GM19372 (cell line): ENCODE results near the gene RASD1.

Source experiments
- ATAC-seq: cut with Tn5 transposase; IDR thresholded peaks from one replicate; pipeline ENCODE4 v1.9.1; 2021; ENCODE audit warnings: mild to moderate bottlenecking, low read depth, moderate library complexity; ENCODE audit not compliant: unreplicated experiment

RASD1 gene

DNA sequence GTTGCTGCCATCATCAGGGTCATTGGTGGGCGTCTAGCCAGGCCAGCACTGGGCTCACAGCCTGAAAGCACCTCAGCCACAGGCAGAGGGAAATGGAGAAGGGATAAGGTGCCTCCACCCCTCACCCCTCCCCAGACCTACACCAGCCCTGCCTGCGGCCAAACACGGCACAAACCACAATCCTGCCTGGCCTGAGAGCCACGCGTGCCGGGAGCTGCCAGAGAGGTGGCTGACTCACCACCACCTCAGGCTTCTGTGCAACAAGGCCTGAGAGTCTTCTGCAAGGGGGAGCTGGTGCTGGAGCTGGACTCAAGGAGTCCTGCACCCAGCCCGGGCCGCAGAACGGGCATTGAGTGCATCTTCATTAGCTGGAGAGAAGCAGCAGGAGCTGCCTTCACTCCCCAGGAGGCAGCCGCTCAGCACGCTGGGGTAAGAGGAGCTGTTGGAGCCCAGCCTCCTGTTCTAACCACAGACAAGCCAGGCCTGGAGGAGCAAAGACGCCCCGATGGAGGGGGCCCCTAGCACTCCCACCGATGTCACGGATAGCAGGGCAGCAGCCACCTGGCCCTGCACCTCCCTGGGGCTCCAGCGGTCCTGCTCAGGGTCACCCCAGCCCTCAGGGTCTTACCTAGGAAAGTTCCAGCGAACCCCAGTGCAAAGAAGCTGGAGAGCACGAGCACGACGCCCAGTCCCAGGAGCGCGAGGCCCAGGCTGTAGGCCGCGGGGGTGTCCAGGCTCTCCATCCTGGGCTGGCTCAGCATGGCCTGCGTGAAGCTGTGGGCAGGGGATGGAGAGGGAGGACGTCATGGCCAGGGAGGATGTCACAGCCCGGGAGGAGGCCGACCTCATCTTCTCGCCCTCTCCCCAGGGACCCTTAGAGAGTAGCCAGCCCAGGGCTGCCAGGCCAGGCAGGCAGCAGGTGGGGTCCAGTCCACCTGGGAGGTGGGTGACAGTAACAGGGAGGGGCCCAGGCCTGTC is 16.0 kb upstream of the RASD1 start:
- ATAC-seq, result no peak

DNA sequence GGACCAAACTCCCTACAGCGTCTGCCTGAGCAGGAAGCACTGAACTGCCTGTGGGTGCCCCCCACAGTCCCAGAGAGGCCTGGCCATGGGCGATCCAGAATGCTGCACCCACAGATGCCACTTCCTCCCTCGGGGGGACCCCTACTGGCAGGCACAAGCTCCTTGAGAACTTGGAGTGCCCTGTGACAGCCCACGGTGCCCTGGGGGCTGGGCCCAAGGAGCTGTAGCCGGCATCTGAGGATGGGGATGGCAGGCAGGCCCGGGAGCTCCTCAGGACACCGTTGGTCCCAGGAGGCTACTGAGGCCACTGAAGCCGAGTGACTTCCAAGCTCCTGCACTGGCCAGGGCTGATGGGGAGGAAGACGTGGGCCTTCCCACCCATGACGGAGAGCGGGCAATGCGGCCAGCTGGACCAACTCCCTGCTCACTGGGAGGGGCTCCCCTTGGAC is 15.1 kb upstream of the RASD1 start:
- ATAC-seq, result no peak

DNA sequence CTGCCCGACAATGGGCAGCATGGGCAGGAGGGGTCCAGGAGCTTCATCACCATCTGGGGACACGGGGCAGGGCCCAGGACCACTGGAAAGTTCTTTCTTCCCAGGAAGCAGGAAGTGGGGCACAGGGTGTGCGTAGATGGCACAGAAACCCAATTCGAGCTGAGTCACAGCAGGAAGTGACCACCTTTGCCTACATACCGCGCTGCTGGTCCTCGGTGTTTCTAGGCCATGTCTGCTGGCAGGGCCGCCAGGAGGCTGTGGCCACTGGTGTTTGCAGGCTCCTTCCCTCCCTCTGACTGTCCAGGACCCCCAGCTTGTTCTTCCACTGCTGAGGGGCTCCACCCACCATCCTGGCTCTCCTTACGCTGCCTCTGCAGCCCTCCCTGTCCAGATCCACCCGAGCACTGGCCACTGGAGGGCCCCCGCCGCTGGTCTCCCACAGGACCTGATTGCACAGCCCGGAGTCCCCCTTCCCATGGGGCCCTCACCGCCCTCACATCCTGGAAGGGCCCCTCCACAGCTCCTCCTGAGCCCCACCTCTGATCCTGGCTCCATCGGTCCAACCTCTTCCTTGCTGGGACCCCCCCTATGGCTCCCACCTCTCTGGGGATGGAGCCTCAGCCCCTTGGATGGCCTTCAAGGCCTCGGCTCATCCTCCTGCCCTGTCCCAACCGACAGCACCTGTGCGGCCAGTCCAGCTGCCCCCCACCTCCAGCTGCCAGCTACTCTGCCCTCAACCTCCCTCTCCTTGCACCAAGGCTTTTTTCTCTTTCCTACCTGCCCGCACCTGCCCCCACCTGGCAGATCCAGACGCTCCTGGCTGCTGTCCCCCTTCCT is 14.5 kb upstream of the RASD1 start:
- no peak for ATAC-seq

DNA sequence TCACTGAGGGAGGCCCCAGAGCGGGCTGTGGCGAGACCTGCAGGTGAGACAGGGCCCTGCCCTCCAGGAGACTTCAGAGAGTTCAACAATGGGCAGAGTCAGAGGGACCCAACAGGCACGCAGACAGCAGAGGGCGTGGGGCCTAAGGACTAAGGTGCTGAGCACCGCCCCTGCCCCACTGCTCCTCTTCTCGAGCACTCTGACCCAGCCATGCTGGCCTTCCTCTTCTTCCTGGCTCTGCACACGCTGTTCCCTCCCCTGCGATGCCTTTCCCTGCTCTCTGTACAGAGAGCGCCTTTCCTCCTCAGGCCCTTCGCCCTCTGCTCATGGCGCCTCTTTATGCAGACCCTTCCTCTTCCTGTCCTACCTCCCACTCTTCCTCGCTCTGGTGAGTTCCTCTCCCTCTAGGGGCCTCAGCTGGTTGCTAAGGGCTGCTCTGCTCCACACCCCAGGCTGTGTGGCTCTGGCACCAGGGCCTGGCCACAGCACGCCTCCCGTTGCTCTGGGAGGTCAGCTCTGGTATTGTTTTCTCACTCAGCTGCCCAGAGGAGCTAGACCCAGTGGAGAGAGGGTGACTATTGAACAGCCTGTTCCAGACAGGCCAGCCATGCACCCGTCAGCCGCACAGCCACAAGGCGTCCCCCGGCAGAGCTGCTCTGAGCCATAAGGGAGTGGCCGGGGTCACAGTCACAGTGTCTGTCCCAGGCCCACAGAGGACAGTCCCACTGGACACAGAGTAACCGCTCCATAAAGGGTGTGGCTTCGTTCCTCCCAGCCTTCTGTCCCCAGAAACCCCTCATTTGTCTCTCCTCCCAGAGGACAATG is 13.6 kb upstream of the RASD1 start:
- ATAC-seq, result no peak

DNA sequence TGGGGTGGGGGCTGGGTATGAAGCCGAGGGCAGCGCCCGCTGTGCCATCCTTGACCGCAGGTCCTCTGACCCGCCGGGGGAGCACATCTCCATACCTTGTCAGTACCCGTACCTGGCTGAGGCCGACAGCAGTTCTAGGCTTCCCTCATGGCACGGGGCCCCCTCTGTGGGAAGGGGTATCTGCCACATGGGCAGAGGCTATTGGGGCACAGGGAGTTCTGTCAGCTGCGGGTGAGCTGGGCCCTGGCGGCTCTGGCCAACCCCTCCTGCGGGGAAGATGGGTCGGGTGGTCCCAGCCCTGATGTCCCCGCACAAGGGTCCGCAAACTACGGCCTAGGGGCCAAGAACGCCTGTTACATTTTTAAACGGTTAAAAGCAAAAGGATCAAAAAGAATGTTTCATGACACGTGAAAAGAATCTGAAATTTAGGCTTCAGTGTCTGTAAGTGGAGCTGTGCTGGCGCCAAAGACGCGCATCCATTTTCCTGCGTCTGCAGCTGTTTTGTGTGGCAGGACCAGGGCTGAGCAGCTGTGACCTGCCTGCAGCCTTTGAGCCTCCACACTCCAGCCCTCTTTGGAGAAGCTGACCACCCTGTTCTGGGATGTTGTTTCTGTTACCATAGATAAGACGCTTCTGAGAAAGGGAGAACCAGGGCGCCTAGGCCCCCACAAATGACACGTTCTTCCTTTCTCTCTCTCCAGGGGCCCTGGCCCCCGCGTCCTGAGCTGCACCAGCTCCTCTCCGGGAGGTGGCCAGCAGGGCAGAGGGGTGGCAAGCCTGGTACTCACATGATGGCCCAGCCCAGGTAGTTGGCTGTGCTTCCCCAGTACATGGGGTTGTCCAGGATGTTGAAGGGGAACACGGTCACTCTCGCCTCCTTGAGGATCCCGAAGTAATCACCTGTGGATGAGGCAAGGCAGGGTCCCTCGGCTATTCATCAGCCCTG is 12.7 kb upstream of the RASD1 start:
- no peak for ATAC-seq

DNA sequence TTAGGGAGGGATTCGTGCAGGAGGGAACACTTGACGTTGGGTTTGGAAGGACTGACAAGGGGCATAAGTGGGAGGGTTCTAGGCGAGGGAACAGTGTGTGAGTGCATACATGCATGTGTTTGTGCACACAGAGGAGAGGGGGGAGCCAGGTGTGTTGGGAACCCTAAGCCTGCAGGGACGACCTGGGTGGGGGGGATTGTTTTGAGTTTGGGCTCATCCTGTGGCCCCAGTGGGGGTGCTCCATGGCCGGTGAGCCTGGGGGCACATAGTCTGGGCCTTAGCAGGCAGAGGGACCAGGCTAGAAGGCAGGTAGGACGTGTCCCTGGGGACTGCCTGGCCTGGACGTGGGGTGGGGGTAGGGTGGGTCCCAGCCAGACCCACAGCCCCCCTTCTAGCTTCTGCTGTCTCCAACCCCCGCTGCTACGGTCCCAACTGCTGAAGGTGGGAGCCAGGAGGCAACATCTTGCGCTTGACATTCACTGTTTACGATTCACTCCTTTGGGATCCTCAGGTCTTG is 11.9 kb upstream of the RASD1 start:
- ATAC-seq, result no peak

DNA sequence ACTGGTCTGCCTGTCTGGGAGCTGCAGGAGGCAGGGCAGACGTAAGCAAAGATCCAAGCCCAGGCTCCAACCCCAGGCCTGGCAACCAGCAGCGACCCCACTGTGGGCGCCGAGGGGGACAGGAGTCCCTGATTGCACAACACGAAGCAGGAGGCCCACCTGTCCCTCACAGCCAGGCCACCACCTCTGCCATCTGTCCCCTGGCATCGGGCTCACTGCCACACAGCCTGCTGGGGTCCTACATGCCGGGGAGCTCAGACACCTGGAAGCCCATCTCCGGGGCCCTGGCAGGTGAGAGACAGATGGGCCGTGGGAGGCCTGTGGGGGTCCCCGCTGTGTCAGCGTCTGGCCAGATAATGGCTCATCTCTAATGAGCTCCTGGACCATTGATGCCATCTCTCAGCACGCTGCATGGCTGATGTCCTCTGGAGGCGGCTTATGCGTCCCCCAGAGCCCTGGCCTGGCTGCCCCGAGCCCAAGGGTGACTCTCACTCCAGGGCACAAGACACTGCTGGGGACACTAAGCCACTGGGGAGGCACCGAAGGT is 11.3 kb upstream of the RASD1 start:
- no peak for ATAC-seq

DNA sequence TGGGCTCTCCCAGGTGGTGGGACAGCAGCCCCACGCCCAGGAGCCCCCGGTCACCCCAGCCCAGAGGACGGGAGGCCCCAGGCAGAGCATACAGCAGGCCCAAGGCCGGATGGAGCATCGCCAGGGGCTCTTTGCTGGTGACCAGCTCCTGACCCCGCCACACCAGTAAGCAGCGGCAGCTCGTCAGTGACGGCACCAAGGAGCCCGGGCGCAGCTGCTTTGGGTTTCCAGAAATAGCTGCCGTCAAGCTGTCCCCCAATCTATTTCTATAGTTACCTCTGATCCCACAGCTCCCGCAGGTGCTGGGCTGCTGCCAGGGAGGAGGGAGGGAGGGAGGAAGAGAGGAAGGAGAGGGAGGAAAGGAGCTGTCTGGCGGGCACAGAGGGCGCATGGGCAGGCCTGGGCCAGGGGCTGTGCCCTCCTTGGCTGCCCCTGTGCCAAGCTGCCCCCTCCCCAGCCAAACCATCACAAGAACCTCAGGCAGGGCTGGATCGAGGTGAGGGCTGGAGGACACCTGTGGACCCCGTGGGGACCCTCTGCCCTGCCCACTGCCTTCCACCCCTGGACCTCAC is 10.8 kb upstream of the RASD1 start:
- no peak for ATAC-seq

DNA sequence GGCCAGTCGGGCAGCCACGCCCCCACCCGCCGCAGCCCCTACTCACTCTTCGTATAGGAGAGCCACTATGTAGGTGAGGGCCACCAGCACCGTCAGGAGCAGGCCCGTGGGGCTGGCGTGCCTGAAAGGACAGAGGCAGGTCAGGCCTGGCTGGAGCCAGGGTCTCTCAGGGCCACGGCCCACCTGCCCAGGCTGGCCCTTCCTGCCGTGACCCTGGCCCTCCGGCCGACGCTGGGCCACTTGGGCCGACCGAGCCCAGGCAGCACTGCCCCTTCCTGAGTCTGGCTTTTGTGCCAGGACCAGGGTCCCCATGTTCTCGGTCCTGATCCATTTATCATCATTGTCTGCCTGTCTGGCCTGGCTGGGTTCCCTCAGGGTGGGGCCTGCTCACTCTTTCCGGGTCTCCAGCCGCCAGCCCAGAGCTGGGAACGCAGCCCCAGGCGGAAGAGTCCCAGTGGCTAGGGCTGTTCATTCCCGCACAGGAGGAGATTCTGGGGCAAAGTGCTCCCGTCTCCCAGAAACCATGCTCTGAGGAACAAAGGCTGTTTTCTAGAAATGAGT is 10.1 kb upstream of the RASD1 start:
- ATAC-seq, result no peak

DNA sequence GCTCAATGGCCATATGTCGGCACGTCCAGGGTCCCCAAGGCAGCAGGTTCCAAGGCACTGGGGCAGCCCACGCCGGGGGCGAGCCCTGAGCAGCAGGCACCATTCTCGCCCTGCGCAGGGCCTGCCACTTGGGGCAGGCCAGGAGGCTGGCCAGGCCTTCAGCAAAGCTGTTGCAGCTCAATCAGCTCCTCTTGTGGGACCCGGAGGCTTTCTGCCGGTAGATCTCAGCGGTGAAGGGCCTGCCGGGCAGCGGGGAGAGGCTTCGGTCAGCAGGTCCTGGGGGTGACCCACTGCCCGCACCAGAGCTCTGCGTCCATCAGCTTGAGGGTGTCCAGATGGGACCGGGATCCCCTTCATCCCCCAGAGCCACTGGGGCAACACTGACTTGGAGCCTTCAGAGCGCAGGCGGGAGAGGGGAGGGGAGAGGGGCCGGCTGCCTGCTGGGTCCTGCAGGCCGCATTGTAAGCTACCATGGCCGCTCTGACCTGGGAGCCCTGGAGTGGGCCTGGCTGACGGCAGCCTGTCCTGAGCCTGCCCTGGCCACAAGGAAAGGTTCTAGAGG is 9.5 kb upstream of the RASD1 start:
- no peak for ATAC-seq

DNA sequence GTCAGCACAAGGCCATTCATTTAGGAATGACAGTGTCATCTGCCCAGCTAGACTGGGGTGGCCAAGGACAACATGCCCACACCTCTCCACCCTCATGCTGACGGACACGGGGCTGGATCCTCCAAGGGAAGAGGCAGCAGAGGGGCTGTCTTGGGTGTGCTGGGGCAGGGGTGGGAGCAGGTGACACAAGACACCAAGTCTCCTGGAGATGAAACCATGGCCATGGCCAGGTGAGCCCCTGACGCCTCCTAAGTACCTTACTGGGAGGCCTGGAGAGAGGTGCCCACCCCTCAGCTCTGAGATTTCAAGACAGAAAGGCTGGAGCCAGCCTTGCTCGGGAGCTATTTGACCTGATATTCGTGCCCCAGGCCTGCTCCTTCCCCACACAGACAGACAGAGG is 9.0 kb upstream of the RASD1 start:
- ATAC-seq, result no peak

DNA sequence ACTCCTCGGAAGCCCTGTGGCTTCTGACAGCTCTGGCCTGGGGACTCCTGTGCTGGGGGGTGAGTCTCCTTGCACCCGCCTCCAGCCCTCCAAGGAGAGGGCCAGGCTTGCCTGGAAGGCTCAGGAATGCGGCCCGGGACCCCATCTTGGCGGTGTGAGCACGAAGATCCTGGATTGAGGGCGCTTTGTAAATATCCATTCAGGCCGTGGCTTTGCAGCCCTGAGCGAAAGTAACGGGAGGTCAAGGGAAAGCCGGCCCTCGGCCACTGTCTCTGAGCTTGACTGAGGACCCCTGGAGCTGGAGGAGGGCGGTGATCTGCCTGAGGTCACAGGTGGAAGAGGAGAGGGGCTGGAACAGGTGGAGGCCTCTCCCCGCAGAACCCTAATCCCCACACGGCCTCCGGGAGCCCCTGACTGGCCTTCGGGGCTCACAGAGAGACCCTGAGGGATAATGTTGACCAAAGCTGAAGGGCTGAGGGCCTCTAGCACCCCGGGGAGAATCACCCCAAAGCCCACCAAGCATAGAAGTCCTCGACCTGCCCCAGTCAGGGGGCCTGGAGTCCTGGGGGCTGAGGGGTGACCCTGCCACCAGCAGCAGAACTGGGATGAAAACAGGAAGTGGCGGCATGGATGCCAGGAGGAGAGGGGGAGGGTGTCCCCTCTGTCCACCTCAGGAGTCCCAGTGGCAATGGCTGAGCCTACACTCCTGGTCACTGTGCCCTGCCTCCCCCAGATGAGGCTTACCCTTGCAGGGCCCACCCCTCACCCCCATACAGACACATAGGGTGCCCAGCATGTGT is 8.3 kb upstream of the RASD1 start:
- ATAC-seq, result no peak

DNA sequence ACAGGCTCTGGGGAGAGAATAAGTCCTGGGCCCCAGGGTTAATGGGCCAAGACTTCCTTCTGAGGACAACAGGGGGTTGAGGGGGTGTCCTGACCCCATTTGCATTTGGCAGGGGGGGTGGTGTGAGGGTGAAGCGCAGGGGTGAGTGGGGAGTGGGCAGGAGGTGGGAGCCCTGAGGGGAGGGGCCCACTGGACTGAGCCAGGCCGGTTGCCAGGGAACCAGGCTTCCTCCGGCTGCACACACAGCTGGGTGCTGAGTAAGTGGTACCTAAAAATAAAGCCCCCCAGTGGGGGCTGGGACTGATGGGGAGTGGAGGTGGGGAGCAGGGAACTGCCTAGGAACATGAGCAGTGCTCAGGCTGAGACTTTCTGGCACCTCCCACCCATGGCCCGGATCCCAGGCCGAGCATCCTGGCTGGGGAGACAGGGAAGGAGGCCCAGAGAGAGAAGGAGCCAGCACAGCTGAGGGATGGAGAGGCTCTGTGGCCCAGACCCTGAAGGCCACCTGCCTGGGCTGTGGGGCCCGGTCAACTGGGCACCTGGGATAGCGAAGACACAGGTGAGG is 7.5 kb upstream of the RASD1 start:
- ATAC-seq, result no peak

DNA sequence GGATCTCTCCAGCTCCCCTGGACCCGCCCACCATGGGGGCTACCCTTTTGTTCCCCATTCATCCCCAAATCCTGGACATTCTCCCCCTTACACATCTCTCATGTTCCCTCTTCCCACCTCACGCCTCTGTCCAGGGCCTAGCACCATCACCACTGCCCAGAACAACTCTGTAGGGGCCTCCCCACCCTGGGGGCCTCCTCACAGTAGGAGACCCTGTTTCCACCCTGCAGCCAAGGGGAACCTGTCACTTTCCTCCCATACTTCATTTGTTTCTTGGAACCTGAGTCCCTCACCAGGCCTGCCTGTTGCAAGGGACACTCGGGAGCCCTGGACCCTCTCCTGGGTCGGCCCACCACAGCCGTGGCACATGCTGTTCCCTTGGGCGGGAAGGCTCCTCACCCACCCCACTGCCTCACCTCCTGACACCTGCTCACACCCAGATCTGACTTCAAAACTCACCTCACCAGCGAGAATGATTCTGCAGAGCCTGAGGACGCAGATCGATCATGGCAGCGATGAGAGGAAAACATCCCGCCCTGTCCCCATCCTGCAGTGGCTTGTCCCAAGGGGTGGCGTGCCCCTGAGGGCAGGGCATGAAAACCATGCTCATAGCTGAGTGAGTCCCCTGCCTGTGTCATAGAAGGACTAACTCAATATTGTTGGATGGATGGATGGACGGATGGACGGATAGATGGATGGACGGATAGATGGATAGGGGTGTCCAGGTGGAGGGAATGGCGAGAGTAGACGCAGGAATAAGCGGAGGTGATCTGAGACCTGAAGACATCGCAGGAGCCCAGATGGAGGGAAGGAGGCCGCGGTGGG is 6.8 kb upstream of the RASD1 start:
- no peak for ATAC-seq

DNA sequence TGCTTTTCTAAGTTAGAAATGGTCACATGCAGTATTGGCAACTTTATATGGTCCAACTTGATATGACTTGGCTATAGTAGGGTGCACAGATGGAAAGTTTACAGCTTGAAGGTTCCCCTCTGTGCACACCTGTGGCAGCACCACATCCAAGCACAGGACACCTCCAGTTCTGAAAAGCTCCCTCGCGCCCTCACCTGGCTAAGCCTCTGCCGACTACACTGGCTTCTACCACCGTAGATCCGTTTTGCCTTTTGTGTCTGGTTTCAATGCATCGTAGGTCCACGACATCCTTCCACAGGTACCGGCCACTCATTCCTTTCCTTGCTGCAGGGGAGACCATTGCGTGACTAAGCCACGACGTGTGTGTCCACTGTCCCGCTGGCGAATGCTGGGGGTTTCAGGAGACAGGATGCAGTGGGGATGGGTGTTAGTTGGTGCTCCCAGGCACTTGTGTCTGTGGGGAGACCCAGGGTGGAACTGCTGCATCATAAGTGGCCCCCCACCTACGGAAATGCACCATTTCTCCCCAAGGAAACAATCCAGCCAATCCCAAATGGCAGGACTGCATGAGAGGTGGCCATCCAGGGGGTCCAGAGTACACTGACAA is 4.9 kb upstream of the RASD1 start:
- ATAC-seq, result no peak
